Measurements from ENCODE around the gene EEF1AKMT3.

Gene EEF1AKMT3

GRCh38 chr12:57732270-57732669, 40.1 kb upstream of the EEF1AKMT3 start:
- DNase-seq (ENCODE audit: insufficient read length, low spot score) (no peak), FAIRE-seq (no peak)
- no peak for TF ChIP-seq CTCF (IDR thresholded peaks at IDR 0.05; ENCODE audit: insufficient read depth, missing control alignments)

DNA sequence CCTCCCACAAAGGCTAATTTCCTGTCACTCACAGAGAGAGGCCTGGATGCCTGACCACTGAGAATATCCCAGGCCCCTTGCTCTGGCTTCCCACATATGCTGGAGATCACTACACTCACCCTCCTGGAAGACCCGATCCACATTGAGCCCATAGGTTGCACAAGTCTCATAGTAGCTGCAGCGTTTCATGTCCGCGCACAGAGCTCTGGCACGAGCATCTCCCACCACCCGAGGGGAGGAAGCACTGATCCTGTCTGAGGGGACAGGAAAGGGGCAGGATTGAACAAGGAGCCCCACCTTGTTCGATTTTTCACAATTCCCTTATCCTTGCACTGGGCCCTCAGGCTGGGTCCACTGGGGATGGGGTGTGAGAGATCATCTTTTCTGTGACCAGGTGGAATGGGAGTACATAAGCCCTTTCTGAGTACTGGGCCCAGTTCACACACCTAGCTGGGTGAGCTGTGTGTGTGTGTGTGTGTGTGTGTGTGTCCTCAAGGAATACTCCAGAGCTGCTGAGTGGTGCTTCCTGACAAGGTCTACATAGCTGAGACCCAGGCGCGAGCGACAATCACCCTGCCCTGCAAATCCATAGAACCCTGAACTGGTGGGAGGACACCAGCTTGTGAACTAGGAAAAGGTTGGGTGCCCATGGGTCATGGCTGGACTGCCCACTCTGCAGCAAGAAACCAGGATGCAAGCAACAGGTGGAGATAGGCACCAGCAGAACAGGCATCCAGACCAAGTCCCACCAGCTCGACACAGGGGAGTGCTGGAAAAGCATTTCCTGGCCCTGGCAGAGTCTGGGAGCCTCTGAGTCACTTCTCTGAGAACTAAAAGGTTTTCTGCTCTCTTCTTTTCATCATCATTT, 39.5 kb upstream of the EEF1AKMT3 start:
- DNase-seq (ENCODE audit: insufficient read length, low spot score), result no peak
- no peak for FAIRE-seq
- TF ChIP-seq CTCF (IDR thresholded peaks at IDR 0.05; ENCODE audit: insufficient read depth, missing control alignments), result no peak

- DNase-seq (ENCODE audit: insufficient read length, low spot score) (no peak), FAIRE-seq (no peak)
- no peak for TF ChIP-seq CTCF (IDR thresholded peaks at IDR 0.05; ENCODE audit: insufficient read depth, missing control alignments)
Observed at GRCh38 chr12:57733928-57734327, 38.5 kb upstream of the EEF1AKMT3 start.

- FAIRE-seq, result no peak
- no peak for DNase-seq (ENCODE audit: insufficient read length, low spot score)
- TF ChIP-seq CTCF (IDR thresholded peaks at IDR 0.05; ENCODE audit: insufficient read depth, missing control alignments), result no peak
Observed at GRCh38 chr12:57734591-57734990, 37.8 kb upstream of the EEF1AKMT3 start.

DNA sequence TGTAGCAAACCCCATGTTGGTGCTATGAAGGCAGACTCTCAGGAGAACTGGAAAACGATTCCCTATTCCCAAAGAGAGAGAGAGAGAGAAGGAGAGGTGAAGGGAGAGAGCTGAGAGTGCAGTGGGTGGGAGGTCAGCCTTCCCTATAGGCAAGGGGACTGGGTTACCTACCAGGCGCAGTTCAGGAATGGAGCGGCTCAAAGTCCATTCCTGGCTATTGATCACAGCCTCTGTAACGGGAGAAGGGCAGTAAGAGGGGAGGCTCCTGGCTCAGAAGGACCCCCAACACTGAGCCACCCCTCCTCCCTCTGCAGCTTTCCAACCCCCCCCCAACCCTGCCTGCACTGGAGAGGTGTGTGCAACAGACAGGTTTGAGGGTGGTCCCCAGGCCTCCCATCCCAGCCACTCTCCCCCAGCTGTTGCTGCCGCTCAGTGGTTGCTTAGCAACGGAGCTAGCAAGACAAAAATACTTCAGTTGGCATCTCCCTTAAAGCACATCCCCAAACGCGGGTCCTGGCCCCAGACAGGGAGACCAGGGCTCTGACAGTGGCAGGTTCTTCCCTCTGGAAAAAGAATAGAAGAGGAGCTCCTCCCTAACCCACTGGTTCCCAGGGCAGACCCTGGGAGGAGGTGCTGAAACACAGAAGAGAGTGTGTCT, 37.1 kb upstream of the EEF1AKMT3 start:
- FAIRE-seq, result no peak
- no peak for DNase-seq (ENCODE audit: insufficient read length, low spot score)
- TF ChIP-seq CTCF (IDR thresholded peaks at IDR 0.05; ENCODE audit: insufficient read depth, missing control alignments), result no peak

DNA sequence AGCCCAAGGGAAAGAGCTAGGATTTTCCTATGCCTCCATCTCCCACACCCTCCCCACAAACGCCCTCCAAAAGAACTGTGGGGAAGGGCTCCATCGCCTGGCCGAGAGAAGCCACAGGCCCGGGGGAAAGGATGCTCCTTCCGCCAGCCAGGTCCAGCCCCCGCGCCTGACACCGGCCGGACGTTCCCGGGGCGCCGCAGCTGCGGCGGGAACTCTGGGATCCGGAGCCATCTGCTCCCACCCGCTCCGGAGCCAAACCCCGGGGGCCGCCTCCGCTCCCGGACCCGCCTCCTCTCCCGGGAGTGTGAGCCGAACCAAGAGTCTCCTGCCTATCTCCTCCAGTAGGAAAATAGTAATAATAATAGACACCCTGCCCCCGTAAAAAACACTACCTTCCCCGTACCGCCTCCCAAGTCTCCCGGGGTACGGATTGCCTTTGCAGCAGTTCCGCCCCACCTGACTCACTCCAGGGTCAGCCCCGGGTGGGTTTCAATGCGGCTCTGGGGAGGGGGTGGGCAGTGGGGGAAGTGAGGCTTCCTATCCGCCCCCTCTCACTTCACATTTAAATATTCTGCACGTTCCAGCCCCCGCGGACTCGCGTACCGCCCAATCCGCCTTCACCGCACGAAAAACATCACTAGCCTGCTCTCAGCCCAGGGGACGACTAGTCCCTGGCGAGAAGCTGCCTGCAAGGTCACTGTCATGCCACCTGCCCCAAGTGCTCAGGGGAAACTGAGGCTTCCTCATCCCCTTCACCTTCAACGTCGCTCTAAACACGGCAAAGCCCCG, 36.3 kb upstream of the EEF1AKMT3 start:
- TF ChIP-seq CTCF (IDR thresholded peaks at IDR 0.05; ENCODE audit: insufficient read depth, missing control alignments), result peak; percentile 24
- DNase-seq (ENCODE audit: insufficient read length, low spot score) (no peak), FAIRE-seq (no peak)

Measured in D721Med (cell line).